Body of pancreas (tissue), 4 donors: ENCODE measurements around the gene DAB1.

Source experiments
- CTCF ChIP-seq, 7 experiments: fragments of 450-650 bp in 4 of 7; fragments of 200-600 bp in 3 of 7; sonication (generic) in 3 of 7; IDR thresholded peaks; one replicate each; pipeline ENCODE4 v1.5.1; 2016 to 2019; ENCODE audit warnings: antibody characterized with exemption in 7 of 7
- POLR2A ChIP-seq, 3 donors: fragments of 450-650 bp; IDR thresholded peaks; one replicate each; pipeline ENCODE4 v1.6.1; 2016; ENCODE audit warnings: antibody characterized with exemption in 3 of 3, mild to moderate bottlenecking in 2 of 3

- TF ChIP-seq CTCF (IDR thresholded peaks at IDR 0.05) (no peak), POLR2A (IDR thresholded peaks at IDR 0.05) (no peak)
Observed at GRCh38 chr1:57325117-57325516, 98.7 kb downstream of the DAB1 start.
